SK-N-MC (cell line): ENCODE measurements around the gene CD244.

Source experiments
- EZH2 ChIP-seq: fragments of 200-600 bp; sonication (generic); IDR thresholded peaks from one replicate; pipeline ENCODE4 v1.6.1; 2017; ENCODE audit warnings: antibody characterized with exemption
- POLR2AphosphoS5 ChIP-seq: IDR thresholded peaks from 2 replicates; pipeline ENCODE4 v1.6.1; 2012; ENCODE audit warnings: mild to moderate bottlenecking, low read depth, low read length, borderline replicate concordance

GRCh38 chr1:160800645-160801408 lies 61.9 kb downstream of the CD244 start:
- TF ChIP-seq POLR2AphosphoS5 (no peak), EZH2 (no peak)
